ENCODE results near the gene ACTL7B.
"Not testable (repeated sequence)": the region's sequence is repeated elsewhere in the genome, so short reads cannot be mapped to it uniquely, and the experiment has no call there.

Gene ACTL7B

GRCh38 chr9:108855888-108856287 is at the start of gene ACTL7B:
ACTL7B (minus strand) TSS chr9:108855986; CDS start chr9:108855930, 56 bp downstream.
- DNase-seq: no peak

- DNase-seq: no peak
These were observed 49.7 kb upstream of the ACTL7B start for GRCh38 chr9:108905494-108905893.

- no peak for DNase-seq
These were observed 48.4 kb upstream of the ACTL7B start for GRCh38 chr9:108904161-108904560.

- DNase-seq: no peak
These were observed 47.8 kb upstream of the ACTL7B start for GRCh38 chr9:108903420-108904103.

GRCh38 chr9:108900176-108900575 is 44.4 kb upstream of the ACTL7B start:
- no peak for DNase-seq

- DNase-seq: not testable (repeated sequence)
These were observed 43.4 kb upstream of the ACTL7B start for GRCh38 chr9:108899023-108899695.

GRCh38 chr9:108897324-108898096 is 41.7 kb upstream of the ACTL7B start:
- DNase-seq: no peak

GRCh38 chr9:108894225-108894997 is 38.6 kb upstream of the ACTL7B start:
- no peak for DNase-seq

- DNase-seq: no peak
These were observed 33.9 kb upstream of the ACTL7B start for GRCh38 chr9:108889649-108890067.

- DNase-seq: not testable (repeated sequence)
These were observed 30.9 kb upstream of the ACTL7B start for GRCh38 chr9:108886594-108887271.

GRCh38 chr9:108885643-108886348 is 30.0 kb upstream of the ACTL7B start:
- DNase-seq: peak; percentile 74

- no peak for DNase-seq
These were observed 28.9 kb upstream of the ACTL7B start for GRCh38 chr9:108884701-108885100.

GRCh38 chr9:108883085-108883484 is 27.3 kb upstream of the ACTL7B start:
- no peak for DNase-seq

GRCh38 chr9:108882052-108882888 is 26.5 kb upstream of the ACTL7B start:
- no peak for DNase-seq

- no peak for DNase-seq
These were observed 25.0 kb upstream of the ACTL7B start for GRCh38 chr9:108880738-108881316.

GRCh38 chr9:108877524-108877923 is 21.7 kb upstream of the ACTL7B start:
- no peak for DNase-seq

- DNase-seq: no peak
These were observed 20.6 kb upstream of the ACTL7B start for GRCh38 chr9:108876425-108876824.

- DNase-seq: no peak
These were observed 18.4 kb upstream of the ACTL7B start for GRCh38 chr9:108874058-108874788.

- no peak for DNase-seq
These were observed 13.4 kb upstream of the ACTL7B start for GRCh38 chr9:108869092-108869725.
